ENCODE results near the gene ASCC2. TPM values are rescaled to one million over a fixed set of nuclear protein-coding genes. Genes with fewer than 3 reads are reported as not detected.

ASCC2 gene
- total RNA-seq, 2 experiments from 2014 or later: 55.3 to 58.5 TPM

GRCh38 chr22:29883045-29883774, 45.1 kb upstream of the ASCC2 start, which contains the start of gene MTMR3:
MTMR3 (plus strand) TSS chr22:29883174; CDS start chr22:29971060, 87,886 bp downstream.
- TF ChIP-seq, protein P1, sequence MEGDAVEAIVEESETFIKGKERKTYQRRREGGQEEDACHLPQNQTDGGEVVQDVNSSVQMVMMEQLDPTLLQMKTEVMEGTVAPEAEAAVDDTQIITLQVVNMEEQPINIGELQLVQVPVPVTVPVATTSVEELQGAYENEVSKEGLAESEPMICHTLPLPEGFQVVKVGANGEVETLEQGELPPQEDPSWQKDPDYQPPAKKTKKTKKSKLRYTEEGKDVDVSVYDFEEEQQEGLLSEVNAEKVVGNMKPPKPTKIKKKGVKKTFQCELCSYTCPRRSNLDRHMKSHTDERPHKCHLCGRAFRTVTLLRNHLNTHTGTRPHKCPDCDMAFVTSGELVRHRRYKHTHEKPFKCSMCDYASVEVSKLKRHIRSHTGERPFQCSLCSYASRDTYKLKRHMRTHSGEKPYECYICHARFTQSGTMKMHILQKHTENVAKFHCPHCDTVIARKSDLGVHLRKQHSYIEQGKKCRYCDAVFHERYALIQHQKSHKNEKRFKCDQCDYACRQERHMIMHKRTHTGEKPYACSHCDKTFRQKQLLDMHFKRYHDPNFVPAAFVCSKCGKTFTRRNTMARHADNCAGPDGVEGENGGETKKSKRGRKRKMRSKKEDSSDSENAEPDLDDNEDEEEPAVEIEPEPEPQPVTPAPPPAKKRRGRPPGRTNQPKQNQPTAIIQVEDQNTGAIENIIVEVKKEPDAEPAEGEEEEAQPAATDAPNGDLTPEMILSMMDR (IDR thresholded peaks at IDR 0.05): peak; percentile 40
- POLR2A ChIA-PET: interaction anchor here (0.6 to 0.8 kb wide), 3 partner anchors 11 to 1490 kb away, joined by 3 to 6 read pairs (median 3); no protein-coding TSS in a partner anchor
- H3K27ac Mint-ChIP-seq: peak within 1 kb of the TSS; percentile 80
- H3K4me1 Mint-ChIP-seq (ENCODE audit: low read depth): peaks cover 7% of the 10 kb centered on the region
- CTCF ChIA-PET: interaction anchor here (0.8 to 1.0 kb wide), 2 partner anchors 46 to 122 kb away, joined by 3 read pairs; no protein-coding TSS in a partner anchor
- H3K4me3 Mint-ChIP-seq: peak within 1 kb of the TSS; percentile 81
- ATAC-seq (peak; percentile 83), DNase-seq (peak; percentile 94)
- no peaks in the 10 kb centered on the region for H3K9me3 Mint-ChIP-seq
- H3K27me3 Mint-ChIP-seq: peaks cover 2% of the 10 kb centered on the region
- no peaks in the 10 kb centered on the region for H3K36me3 Mint-ChIP-seq (ENCODE audit: low read depth)
- intact Hi-C loops (cut with micrococcal nuclease): no loop called here

GRCh38 chr22:29882716-29883044, 44.6 kb upstream of the ASCC2 start:
- TF ChIP-seq, protein P1 (IDR thresholded peaks at IDR 0.05): no peak
- intact Hi-C loops (cut with micrococcal nuclease): no loop called here
- Mint-ChIP-seq H3K4me3 (peak overlapping the region; percentile 81), H3K27ac (no peak overlapping the region), H3K27me3 (peaks cover 2% of the 10 kb centered on the region), H3K4me1 (ENCODE audit: low read depth) (peaks cover 6% of the 10 kb centered on the region), H3K9me3 (no peaks in the 10 kb centered on the region), H3K36me3 (ENCODE audit: low read depth) (no peaks in the 10 kb centered on the region)
- DNase-seq (no peak), ATAC-seq (no peak)
- POLR2A ChIA-PET: interaction anchor here (0.6 kb wide), 1 partner anchor 1491 kb away, joined by 3 read pairs; no protein-coding TSS in a partner anchor
- CTCF ChIA-PET: no interaction called here

GRCh38 chr22:29879753-29880152, 41.7 kb upstream of the ASCC2 start:
- Mint-ChIP-seq H3K4me1 (ENCODE audit: low read depth) (peaks cover 6% of the 10 kb centered on the region), H3K27ac (no peak overlapping the region), H3K9me3 (no peaks in the 10 kb centered on the region), H3K36me3 (ENCODE audit: low read depth) (no peaks in the 10 kb centered on the region), H3K27me3 (peaks cover 2% of the 10 kb centered on the region), H3K4me3 (no peak overlapping the region)
- DNase-seq (peak; percentile 44), ATAC-seq (peak; percentile 37)
- TF ChIP-seq, protein P1 (IDR thresholded peaks at IDR 0.05): no peak
- POLR2A ChIA-PET: no interaction called here
- CTCF ChIA-PET: interaction anchor here (0.9 to 1.3 kb wide), 2 partner anchors 125 to 209 kb away, joined by 3 read pairs; no protein-coding TSS in a partner anchor
- intact Hi-C loops (cut with micrococcal nuclease): loop anchor here (10.0 kb wide), 1 partner anchor 125 kb away; no protein-coding TSS in a partner anchor

- DNase-seq (no peak), ATAC-seq (no peak)
- TF ChIP-seq, protein P1 (IDR thresholded peaks at IDR 0.05): no peak
- ChIA-PET CTCF (no interaction called here), POLR2A (no interaction called here)
- Mint-ChIP-seq H3K27ac (no peak overlapping the region), H3K4me3 (no peak overlapping the region), H3K4me1 (ENCODE audit: low read depth) (peaks cover 2% of the 10 kb centered on the region), H3K9me3 (no peaks in the 10 kb centered on the region), H3K36me3 (ENCODE audit: low read depth) (no peaks in the 10 kb centered on the region), H3K27me3 (peaks cover 2% of the 10 kb centered on the region)
- intact Hi-C loops (cut with micrococcal nuclease): loop anchor here (10.0 kb wide), 1 partner anchor 127 kb away; no protein-coding TSS in a partner anchor
Observed at GRCh38 chr22:29877620-29878019, 39.5 kb upstream of the ASCC2 start.

DNA sequence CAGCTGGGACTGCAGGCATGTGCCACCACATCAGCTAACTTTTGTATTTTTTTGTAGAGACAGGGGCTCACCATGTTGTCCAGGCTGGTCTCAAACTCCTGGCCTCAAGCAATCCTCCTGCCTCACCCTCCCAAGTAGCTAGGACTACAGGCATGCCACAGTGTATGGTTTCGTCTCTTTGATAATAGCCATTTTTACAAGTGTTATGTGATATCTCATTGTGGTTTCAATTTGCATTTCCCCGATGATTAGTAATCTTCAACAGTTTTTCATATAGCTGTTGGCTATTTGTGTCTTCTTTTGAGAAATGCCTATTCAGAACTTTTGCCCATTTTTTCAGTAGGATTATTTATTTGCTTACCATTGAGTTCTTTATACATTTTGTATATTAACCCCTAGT, 35.9 kb upstream of the ASCC2 start:
- no peak for ATAC-seq
- POLR2A ChIA-PET: interaction anchor here (1.2 kb wide), 1 partner anchor 25 kb away, joined by 4 read pairs; no protein-coding TSS in a partner anchor
- no peak overlapping the region for H3K4me3 Mint-ChIP-seq

More for the DNA sequence above, 35.9 kb upstream of the ASCC2 start:
- H3K27me3 Mint-ChIP-seq: no peaks in the 10 kb centered on the region
- DNase-seq: no peak
- TF ChIP-seq, protein P1 (IDR thresholded peaks at IDR 0.05): no peak
- H3K9me3 Mint-ChIP-seq: no peaks in the 10 kb centered on the region
- no peaks in the 10 kb centered on the region for H3K36me3 Mint-ChIP-seq (ENCODE audit: low read depth)
- no peak overlapping the region for H3K27ac Mint-ChIP-seq
- H3K4me1 Mint-ChIP-seq (ENCODE audit: low read depth): peaks cover 6% of the 10 kb centered on the region
- intact Hi-C loops (cut with micrococcal nuclease): loop anchor here (10.0 kb wide), 1 partner anchor 131 kb away; no protein-coding TSS in a partner anchor
- CTCF ChIA-PET: interaction anchor here (2.2 kb wide), 1 partner anchor 131 kb away, joined by 7 read pairs; no protein-coding TSS in a partner anchor

Data from activated CD8-positive, alpha-beta T cell treated with anti-CD3 and anti-CD28 coated beads for 36 hours (primary cell).